ENCODE data around the gene HIF1A. TPM values are rescaled to one million over a fixed set of nuclear protein-coding genes. Genes with fewer than 3 reads are reported as not detected.
A peak's percentile ranks its signal among the peaks of the same experiment; 100 is the strongest.
"Not testable (repeated sequence)": the region's sequence is repeated elsewhere in the genome, so short reads cannot be mapped to it uniquely, and the experiment has no call there.

HIF1A gene
- total RNA-seq = 75.1 TPM

- DNase-seq (ENCODE audit: low read depth in 2 of 3, low spot score in 2 of 3) = peak; percentile 92 to 99 (median 99)
Observed at GRCh38 chr14:61694830-61695694, at the start of gene HIF1A. Gene HIF1A (plus strand): TSS chr14:61695513. CDS start chr14:61695805, 292 bp downstream.

GRCh38 chr14:61646366-61647116 lies 48.8 kb upstream of the HIF1A start:
- no peak for DNase-seq (ENCODE audit: low read depth in 2 of 3, low spot score in 2 of 3)

DNA sequence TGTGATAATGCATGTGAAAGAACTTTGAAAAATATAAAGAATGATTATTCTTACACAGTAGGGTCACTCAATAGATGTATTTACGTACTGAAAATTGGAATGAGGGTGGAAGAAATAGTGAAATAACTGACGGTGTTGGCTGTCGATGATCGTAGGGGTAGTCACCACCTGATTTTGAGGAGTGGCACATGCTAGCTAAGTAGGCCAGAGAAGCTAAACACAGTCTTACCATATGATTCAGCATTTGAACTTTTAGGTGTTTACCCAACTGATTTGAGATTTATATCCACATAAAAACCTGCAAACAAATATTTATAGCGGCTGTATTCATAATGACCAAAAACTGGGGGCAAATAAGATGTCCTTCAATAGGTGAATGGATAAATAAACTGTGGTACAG lies 47.6 kb upstream of the HIF1A start:
- no peak for DNase-seq (ENCODE audit: low read depth in 2 of 3, low spot score in 2 of 3)

- no peak for DNase-seq (ENCODE audit: low read depth in 2 of 3, low spot score in 2 of 3)
Observed at GRCh38 chr14:61648377-61648776, 46.9 kb upstream of the HIF1A start.

- no peak for DNase-seq (ENCODE audit: low read depth in 2 of 3, low spot score in 2 of 3)
Observed at GRCh38 chr14:61649283-61649682, 46.0 kb upstream of the HIF1A start.

GRCh38 chr14:61651355-61651754 lies 44.0 kb upstream of the HIF1A start:
- no peak for DNase-seq (ENCODE audit: low read depth in 2 of 3, low spot score in 2 of 3)

- no peak for DNase-seq (ENCODE audit: low read depth in 2 of 3, low spot score in 2 of 3)
Observed at GRCh38 chr14:61652526-61653262, 42.6 kb upstream of the HIF1A start.

- no peak for DNase-seq (ENCODE audit: low read depth in 2 of 3, low spot score in 2 of 3)
Observed at GRCh38 chr14:61653507-61653906, 41.8 kb upstream of the HIF1A start.

DNA sequence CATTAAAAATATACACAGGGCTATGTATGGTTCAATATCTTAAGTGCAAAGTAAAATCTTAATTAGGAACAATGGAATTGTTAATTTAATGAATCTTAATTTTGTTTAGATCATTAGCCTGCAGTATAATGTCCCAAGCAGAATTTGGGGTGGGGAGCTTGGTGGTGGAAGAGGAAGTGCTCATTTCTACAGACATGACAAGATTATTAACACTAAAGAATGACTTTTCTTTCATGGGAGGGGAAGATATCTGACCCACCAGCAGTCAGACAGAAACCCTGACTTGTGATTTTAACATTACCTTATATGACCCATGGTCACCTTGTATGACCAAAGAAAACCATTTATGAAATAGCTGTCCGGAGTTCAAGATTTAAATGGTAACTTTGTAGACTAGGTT lies 41.3 kb upstream of the HIF1A start:
- DNase-seq (ENCODE audit: low read depth in 2 of 3, low spot score in 2 of 3) = no peak

- DNase-seq (ENCODE audit: low read depth in 2 of 3, low spot score in 2 of 3) = no peak
Observed at GRCh38 chr14:61655777-61656176, 39.5 kb upstream of the HIF1A start.

- no peak for DNase-seq (ENCODE audit: low read depth in 2 of 3, low spot score in 2 of 3)
Observed at GRCh38 chr14:61656341-61656740, 39.0 kb upstream of the HIF1A start.

DNA sequence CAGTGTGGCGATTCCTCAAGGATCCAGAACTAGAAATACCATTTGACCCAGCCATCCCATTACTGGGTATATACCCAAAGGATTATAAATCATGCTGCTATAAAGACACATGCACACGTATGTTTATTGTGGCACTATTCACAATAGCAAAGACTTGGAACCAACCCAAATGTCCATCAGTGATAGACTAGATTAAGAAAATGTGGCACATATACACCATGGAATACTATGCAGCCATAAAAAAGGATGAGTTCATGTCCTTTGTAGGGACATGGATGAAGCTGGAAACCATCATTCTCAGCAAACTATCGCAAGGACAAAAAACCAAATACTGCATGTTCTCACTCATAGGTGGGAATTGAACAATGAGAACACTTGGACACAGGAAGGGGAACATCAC lies 37.2 kb upstream of the HIF1A start:
- not testable (repeated sequence) for DNase-seq (ENCODE audit: low read depth in 2 of 3, low spot score in 2 of 3)

GRCh38 chr14:61659582-61659981 lies 35.7 kb upstream of the HIF1A start:
- DNase-seq (ENCODE audit: low read depth in 2 of 3, low spot score in 2 of 3) = no peak

DNA sequence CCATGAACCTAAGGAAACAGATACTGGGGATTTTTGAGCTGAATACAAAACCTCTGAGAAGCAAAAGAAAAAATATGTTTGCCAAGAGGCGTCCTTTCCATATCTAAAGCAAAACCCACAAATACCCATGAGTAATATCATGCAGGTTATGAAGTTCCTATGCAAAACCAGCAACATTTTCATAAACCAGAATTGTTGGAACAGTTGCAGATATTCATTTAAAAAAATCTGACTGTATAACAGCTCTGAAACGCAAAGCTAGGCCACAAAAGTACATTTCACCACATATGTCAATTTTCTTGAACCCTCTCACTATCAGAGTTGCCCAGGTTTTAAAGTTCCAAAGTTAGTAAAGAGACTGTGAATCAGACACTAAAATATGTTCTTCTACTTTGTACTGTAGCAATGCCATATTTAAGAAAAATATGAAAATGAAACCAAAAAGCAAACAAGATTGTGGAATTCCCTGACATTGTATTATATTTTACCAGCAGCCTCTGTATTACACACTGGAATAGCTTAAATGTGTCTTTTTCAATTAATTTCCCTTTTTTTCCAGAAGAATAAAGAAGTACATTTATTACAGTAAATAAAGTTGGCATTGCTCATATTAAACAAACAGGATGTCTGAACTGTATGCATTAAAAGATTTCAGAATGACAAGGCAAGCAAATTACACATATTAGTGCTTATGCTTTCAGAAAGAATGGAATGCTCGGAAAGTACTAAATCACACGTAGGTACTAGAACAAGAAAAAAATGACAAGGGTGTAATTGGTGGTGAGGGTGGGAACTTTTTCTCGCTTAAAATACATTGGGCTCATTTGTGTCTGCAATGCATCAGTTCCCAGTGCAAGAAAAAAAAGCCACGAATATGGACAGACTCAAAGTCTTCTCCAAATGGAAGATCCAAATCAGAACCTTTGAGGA lies 33.6 kb upstream of the HIF1A start:
- peak in 1 of 3 donors; percentile 11 for DNase-seq (ENCODE audit: low read depth in 2 of 3, low spot score in 2 of 3)

- DNase-seq (ENCODE audit: low read depth in 2 of 3, low spot score in 2 of 3) = peak; percentile 30 to 78 (median 58)
Observed at GRCh38 chr14:61662437-61663311, 32.6 kb upstream of the HIF1A start.

DNA sequence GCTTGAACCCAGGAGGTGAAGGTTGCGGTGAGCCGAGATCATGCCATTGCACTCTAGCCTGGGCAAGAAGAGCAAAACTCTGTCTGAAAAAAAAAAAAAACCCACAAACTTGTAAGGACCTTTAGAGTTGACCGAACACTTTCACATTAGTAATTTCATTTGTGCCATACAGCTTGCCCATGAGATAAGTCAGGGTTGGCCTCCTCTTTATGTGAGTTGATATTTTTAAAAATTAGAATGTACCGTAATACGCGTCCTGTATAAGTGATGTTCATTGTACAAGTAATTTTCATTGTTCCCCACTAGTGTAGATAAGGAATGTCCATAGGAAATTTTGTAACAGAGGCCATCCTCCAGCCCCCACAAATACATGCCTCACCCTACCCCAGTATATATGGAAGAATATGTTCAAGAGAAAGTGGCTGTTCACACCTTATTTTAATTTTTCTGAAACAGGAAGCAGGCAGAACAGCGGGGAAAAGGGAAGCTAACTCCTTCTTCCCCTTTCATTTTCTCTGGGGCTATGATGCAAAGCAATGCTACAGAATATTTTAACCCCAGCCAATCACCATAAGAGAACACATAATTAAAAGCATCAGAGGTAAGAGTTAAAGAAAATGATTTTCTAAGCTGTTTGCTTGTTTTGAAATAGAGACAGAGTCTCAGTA lies 31.9 kb upstream of the HIF1A start:
- DNase-seq (ENCODE audit: low read depth in 2 of 3, low spot score in 2 of 3) = peak in 1 of 3 donors; percentile 76

DNA sequence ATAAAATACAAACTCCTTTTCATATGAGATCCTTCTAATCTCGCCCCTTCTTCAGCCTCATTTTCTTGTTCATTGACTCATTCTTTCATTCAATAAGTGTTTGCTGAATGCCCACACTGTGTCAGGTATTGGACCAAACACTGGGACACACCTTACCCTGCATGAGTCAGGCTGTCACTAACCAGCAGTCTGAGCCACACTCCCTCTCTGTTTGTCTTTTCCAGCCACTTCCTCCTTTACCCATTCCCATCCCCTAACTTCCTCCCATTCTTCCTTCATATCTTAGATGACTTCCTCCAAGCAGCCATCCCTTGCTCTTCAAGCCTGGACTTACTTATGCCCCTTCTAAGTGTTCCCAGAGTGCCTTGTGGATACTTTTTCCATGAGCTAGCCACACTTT lies 27.0 kb upstream of the HIF1A start:
- no peak for DNase-seq (ENCODE audit: low read depth in 2 of 3, low spot score in 2 of 3)

DNA sequence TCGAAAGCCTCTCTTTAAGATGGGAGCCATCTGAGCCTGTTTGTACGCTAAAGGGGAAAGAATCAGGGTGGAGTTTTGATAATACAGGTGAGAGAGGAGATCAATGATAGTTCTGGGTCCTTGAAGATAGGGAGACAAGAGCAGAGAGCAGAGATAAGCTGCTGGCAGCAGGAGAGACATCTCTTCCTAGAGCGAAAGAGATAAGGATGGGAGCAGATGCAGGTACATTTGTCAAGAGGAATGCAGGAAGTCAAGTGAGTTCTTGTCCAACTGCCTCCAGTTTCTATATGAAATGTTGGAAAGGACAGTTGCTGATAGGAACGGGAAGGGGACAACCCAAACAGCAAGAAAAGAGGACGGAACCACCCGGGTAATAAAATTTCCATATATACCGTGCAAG lies 24.7 kb upstream of the HIF1A start:
- no peak for DNase-seq (ENCODE audit: low read depth in 2 of 3, low spot score in 2 of 3)

DNA sequence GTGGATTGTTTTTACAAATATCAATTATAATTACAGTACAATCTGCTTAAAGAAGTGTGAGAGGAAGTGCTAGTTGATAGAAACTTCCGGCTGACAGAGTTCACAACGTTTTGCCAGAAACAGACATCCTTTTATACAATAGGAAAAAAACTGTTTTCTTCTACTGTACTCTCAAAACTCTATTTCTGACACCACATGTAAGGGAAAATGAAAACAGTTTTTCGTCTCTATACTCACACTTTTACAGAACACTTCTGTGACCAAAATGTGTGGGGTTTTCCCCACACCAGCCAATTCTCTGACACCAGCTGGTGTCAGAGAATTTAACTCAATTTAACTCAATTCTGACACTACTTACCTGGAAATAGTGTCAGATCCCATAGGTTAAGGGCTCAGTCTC lies 24.2 kb upstream of the HIF1A start:
- DNase-seq (ENCODE audit: low read depth in 2 of 3, low spot score in 2 of 3) = peak in 2 of 3 donors; percentile 33 to 74

All from hematopoietic multipotent progenitor cell (in vitro differentiated cells).